COLO668 (cell line): ENCODE data around the gene MAP3K8.
"Not testable (repeated sequence)": the region's sequence is repeated elsewhere in the genome, so short reads cannot be mapped to it uniquely, and the experiment has no call there.

ENCODE experiments used
- DNase-seq: peaks from one replicate; lab custom pipeline; 2025; ENCODE audit not compliant: unreplicated experiment; lab: John Stamatoyannopoulos, UW

MAP3K8 gene

DNA sequence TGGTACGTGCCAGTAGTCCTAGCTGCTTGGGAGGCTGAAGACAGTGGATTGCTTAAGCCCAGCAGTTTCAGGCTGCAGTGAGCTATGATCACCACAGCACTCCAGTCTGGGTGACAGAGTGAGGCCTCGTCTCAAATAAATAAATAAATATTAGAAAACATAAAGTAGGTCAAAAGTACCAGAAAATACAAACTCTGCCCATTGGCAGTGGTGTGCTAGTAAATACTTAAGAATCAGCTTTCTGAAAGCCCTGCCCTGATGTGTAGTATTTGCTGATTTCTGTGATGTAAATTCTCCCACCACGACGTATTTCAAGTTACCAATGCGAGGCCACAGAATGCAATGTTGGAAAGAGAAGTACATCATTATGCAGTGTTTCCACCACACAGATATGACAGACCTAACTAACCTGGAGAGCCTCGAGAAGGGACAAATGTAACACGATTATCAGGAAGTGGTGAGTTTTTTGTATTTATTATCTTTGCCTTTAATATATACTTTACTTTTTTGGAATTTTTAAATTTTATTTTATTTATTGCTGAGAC, 11.8 kb upstream of the MAP3K8 start:
- no peak for DNase-seq

DNA sequence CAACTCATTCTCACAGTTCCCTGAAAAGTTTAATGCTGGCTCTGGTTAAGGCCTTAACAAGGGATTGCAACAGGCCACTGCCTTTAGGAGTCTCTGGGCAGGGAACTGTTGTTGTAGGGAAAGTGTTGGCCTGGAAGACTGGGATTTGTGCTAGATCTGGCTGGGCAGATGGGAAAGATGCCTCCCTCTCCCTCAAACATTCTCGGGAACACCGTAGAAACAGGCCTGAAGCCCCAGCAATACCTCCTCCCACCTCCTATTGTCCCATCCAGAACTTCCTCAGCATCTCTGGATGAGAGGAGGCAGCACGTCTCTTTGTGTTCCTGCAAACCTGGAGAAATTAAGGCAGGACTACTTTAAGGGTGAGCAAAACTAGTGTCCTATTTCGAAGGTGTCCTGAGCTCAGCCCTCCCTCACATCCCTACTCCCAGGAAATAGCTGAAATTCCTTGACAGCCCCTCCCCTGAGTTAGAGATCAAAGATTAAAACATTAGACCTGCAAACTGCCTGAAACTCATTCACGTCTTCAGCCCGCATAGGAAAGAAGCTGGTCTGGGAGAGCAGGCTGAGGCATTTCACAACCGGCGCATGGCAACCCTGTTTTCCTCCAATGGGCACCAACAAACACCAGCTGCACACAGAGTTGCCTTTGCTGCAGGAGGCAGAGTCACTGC, 10.9 kb upstream of the MAP3K8 start:
- peak; percentile 5 for DNase-seq

GRCh38 chr10:30423655-30424275, 10.2 kb upstream of the MAP3K8 start:
- not testable (repeated sequence) for DNase-seq

- no peak for DNase-seq
Measured at GRCh38 chr10:30425336-30426075, 8.5 kb upstream of the MAP3K8 start.

DNA sequence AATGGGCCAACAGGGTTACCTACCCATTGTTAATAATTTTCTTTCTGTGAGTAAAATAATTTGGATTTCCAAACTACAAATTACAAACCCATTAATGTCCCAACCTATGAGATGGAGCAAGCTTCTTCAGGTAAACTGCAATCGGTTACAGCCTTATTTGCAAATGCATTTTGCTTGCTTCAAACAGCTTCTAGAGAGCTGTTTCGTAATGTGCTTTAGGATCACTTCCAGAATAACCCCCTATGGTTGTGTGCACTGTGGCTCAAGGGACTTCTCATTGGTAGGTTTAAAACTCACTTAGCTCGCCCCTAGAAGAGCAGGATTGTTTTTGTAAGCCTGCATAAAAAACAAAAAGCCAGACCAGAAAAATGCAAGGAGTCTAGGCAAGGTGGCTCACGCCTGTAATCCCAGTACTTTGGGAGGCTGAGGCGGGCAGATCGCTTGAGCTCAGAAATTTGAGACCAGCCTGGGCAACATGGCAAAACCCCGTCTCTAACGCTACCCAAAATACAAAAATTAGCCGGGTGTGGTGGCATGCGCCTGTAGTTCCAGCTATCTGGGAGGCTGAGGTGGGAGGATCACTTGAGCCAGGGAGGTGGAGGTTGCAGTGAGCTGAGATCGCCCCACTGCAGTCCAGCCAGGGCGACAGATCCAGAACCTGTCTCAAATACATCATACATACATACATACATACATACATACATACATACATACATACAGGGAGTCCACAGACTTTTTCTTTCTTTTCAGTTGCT, 3.3 kb upstream of the MAP3K8 start:
- DNase-seq: no peak

DNA sequence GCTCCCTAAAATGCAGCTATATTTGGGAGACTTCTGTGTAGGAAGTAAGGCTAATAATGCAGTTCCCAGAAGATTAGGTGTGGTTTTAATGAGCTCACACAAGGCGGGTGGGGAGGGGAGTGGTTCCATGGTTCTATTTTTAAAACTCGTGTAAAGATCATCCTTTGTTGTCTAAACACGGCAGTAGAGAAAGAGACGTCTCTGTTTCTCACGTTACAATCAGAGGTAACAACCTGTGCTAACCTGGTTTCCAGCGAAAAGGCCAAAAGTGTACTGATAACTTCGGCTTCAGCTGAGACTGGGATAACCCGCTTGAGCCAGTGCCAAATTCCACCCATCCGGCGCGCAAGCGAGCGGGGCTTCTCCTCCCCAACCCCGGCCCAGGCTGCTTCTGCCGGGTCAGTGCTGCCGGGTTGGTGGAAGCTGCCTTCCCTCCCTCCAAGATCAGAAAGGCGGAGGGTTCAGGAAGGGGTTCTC, 2.5 kb upstream of the MAP3K8 start:
- DNase-seq: no peak

DNA sequence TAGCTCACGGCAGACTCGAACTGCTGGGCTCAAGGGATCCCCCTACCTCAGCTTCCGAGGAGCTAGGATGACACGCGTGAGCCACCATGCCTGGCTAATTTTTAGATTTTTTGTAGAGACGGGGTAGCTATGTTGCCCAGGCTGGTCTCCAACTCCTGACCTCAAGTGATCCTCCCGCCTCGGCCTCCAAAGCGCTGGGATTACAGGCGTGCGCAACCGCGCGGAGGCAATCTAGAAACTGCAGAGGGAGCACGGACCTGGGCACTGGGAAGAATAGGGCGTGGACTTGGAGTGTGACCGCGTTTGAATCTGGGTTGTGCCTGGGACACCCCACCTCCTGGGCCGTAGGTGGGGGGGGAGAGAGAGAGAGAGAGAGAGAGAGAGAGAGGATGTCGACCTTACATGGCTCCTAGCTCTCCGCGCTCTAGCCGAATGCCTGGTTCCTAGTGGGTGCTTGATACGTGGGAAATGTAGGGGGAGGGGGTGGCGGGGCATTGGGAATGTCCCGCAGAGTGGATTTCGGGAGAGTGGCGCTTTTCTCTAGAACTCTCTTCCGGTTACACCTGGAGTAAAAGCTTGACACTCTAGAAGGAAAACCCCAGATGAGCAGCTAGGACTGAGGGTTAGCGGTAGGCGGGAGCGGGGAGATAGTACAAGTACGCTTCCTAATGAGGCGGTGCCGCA, 1.2 kb upstream of the MAP3K8 start:
- DNase-seq: no peak

- DNase-seq: peak; percentile 19
Measured at GRCh38 chr10:30433306-30433729, 666 bp upstream of the MAP3K8 start.

GRCh38 chr10:30434273-30435072, 489 bp downstream of the MAP3K8 start:
- peak; percentile 14 for DNase-seq

GRCh38 chr10:30435073-30435422, 1.1 kb downstream of the MAP3K8 start:
- DNase-seq: no peak

DNA sequence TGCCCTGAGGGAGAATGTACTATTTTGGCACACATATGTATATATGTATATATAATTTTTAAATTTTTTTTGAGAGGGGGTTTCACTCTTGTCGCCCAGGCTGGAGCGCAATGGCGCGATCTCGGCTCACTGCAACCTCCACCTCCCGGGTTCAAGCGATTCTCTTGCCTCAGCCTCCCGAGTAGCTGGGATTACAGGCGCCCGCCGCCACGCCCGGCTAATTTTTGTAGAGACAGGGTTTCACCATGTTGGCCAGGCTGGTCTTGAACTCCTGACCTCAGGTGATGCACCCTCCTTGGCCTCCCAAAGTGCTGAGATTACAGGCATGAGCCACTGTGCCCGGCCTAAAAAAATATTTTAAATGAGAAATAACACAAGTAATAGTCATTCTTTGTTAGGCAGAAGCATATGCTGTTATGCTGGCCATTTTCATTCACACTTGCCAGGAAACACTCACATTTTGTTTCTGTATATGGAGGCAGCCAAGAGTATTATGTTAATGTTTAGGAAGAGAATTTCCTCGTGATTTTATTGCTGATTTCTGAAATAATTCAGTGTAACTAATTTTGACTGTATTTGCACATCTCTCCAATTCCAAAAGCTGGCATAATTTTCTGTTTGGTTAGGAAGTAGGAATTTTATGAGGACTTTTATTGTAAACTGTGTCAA, 1.6 kb downstream of the MAP3K8 start:
- not testable (repeated sequence) for DNase-seq

GRCh38 chr10:30436191-30436611, 2.2 kb downstream of the MAP3K8 start:
- no peak for DNase-seq

DNA sequence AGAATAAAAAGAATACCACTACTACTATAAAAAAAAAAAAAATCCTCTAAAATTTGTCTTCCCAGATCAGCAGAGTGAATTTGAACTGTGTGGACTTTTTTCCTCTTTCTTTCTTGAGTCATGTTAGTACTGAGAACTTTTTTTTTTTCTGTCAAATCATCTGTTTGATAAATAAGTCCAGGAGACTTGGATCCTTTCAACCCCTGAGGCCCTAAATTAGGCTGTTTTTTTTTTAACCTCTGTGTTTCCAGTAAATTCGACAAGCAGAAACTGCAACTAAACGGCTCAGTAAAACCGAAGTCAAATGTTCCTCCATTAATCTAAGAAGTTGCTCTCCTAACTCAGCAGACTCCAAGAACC, 2.7 kb downstream of the MAP3K8 start:
- DNase-seq: no peak

DNA sequence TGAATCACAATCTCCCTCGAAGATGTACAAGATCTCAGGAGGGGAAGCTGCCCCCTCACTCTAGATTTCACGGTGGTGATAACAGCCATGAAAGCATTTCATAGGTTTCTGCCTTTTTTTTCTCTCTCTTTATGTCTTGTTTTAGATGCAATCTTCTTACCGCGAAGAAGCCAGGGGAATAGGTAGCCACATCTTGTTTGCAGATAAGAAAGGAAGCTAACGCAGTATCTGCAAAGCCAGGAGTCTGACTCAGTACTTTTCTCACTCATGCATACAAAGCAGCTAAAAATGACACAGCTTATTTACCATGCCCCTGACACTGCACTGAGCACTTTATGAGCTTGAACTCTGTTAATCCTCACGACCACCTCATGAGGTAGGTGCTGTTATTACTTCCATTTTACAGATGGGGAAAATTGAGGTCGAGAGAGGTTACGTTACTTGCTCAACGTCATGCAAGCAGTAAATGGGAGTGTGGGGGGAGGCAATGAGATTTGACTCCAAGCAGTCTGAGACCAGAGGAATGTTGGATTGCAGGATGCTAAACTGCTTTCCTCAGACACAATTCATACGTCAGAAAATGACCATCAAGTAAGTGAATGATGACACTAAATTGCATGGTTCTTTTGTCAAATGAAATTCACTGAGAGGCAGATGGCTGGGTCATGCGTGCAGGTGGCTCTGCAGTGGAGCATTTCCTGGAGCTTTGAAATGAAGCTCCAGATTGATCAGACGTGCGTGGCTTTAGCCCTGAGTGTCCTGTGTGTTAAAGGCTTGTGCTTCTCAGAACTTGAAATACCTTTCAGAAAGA, 3.3 kb downstream of the MAP3K8 start:
- DNase-seq: peak; percentile 7

GRCh38 chr10:30438021-30438850, 4.3 kb downstream of the MAP3K8 start:
- no peak for DNase-seq

GRCh38 chr10:30439931-30440330, 5.9 kb downstream of the MAP3K8 start:
- no peak for DNase-seq

DNA sequence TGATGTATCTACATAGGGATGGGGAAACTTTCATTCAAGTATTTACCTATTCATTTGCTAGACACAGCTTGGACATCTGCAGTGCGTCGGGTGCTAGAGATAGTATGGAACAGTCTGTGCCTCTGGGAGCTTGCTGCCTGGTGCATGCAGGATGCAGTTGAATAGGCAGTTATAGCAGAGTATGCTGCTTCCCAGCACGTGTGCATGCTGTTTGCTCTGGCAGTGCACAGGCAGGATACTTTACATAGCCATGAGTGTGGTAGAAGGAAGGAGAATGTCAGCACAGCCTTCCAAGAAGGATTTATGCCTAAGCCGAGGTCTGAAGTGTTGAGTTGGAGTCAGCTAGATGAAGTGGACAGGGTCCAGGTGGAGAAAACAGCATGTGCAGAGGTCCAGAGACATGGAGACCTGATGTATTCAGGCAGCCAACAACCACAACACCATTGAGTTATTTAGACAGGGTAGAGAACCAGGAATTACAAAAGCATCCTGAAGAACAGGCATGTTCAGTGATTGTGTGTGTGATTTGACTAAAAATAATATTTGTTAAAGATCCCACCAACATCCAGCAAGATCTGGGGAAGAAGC, 8.1 kb downstream of the MAP3K8 start:
- no peak for DNase-seq
